ENCODE results near the gene JOSD2.
A peak's percentile ranks its signal among the peaks of the same experiment; 100 is the strongest.

Gene JOSD2

DNA sequence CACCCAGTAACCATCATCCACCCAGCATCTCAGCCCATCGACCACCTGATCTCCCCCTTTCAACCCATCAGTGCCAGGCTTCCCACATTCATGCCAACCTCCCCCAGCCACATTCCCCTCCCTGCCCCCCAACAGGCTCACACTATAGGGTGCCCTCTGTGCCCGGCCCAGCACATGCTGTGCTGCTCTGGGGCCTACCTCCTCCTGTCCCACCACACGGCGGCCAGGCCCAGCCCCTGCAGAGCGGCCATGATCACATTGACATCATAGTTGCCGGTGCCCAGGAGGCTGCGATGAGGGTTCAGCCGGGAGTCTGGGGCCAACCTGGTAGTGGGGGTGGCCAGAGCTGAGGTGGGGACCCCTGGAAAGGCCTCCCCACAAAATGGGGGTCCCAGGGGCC lies 3.6 kb downstream of the JOSD2 start:
- H3K9me3 ChIP-seq (replicated peaks in 1 of 11): no peaks in the 10 kb centered on the region
- H3K4me3 ChIP-seq: no peak overlapping the region
- H3K9ac ChIP-seq: peak overlapping the region in 5 of 11 experiments; percentile 68 to 81 (median 74); a peak in 9 of 22 replicates
- H3K4me1 ChIP-seq: peaks cover 41 to 45% (median 44%) of the 10 kb centered on the region in 10 experiments
- H3K27me3 ChIP-seq: no peaks in the 10 kb centered on the region
- H3K4me2 ChIP-seq: peak overlapping the region in 9 of 11 experiments; percentile 85 to 99 (median 90); a peak in 14 of 22 replicates
- TF ChIP-seq Cebpa-rat (IDR thresholded peaks at IDR 0.05): no peak
- peaks cover 0 to 14% (median 0%) of the 10 kb centered on the region in 11 experiments; a peak in 3 of 22 replicates for H3K36me3 ChIP-seq
- no peaks in the 10 kb centered on the region for H4K20me1 ChIP-seq
- peak overlapping the region in 10 of 11 experiments; percentile 72 to 91 (median 85); a peak in 18 of 22 replicates for H3K27ac ChIP-seq

DNA sequence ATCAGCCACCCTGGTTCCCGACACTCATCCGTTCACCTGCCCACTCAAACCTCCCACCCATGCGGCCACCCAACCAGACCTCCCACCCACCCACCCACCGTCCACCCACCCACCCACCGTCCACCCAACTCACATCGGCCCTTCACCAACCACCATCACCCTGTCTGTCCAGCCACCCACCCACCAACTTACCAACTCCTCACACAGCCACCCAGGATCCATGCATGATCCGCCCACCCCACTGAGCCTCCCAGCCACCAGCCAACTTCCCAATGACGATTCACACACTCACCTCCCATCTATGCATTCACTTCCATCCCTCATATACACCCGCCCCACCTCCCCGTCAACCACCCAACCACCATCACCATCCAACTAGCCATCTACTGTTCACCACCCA lies 4.3 kb downstream of the JOSD2 start:
- no peak for TF ChIP-seq Cebpa-rat (IDR thresholded peaks at IDR 0.05)
- H3K27me3 ChIP-seq: no peaks in the 10 kb centered on the region
- no peak overlapping the region for H3K9ac ChIP-seq
- no peaks in the 10 kb centered on the region for H3K9me3 ChIP-seq (replicated peaks in 1 of 11)
- peaks cover 34 to 40% (median 37%) of the 10 kb centered on the region in 10 experiments for H3K4me1 ChIP-seq
- H3K36me3 ChIP-seq: peaks cover 0 to 14% (median 0%) of the 10 kb centered on the region in 11 experiments; a peak in 3 of 22 replicates
- H3K4me2 ChIP-seq: no peak overlapping the region
- no peaks in the 10 kb centered on the region for H4K20me1 ChIP-seq
- H3K27ac ChIP-seq: no peak overlapping the region
- no peak overlapping the region for H3K4me3 ChIP-seq

DNA sequence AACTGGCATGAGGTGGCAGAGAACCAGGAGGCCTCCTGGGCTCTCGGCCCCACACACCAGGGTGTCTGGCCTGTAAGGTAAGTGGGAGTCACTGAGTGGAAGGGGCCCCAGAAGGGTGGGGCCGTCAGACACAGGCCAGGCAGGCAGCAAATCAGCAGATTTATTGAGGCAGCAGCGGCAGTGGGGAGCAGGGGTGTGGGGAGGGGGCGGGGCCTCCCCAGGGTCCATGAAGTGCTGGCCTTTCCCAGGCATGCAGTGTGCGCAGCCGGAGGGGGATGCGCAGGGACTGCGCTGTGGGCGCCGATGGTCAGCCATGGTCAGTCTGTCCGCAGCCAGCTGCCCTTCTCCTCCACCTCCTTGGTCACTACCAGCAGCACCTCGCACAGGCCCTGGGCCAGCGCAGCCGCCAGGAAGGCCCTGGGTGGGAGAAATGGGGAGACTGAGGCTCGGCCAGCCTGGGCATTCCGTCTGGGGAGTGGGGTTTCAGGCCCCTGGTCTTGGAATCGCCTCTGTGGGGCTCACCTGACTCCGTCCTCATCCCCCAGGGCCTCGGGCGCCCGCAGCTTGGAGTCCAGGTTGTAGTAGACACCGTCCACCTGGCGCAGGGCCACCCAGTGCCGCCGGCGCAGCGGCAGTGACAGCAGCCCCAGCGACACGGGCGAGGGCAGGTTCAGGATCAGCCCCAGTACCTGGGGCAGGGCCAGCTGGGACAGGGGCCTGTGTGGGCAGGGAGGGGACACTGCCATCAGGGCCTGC lies 5.0 kb downstream of the JOSD2 start:
- Histone ChIP-seq H3K9ac (no peak overlapping the region), H3K9me3 (replicated peaks in 1 of 11) (no peaks in the 10 kb centered on the region), H3K27me3 (no peaks in the 10 kb centered on the region), H3K4me1 (peaks cover 34 to 44% (median 41%) of the 10 kb centered on the region in 10 experiments), H4K20me1 (no peaks in the 10 kb centered on the region), H3K4me3 (no peak overlapping the region), H3K36me3 (peaks cover 0 to 14% (median 0%) of the 10 kb centered on the region in 11 experiments; a peak in 3 of 22 replicates), H3K4me2 (no peak overlapping the region), H3K27ac (no peak overlapping the region)
- TF ChIP-seq Cebpa-rat (IDR thresholded peaks at IDR 0.05): no peak

DNA sequence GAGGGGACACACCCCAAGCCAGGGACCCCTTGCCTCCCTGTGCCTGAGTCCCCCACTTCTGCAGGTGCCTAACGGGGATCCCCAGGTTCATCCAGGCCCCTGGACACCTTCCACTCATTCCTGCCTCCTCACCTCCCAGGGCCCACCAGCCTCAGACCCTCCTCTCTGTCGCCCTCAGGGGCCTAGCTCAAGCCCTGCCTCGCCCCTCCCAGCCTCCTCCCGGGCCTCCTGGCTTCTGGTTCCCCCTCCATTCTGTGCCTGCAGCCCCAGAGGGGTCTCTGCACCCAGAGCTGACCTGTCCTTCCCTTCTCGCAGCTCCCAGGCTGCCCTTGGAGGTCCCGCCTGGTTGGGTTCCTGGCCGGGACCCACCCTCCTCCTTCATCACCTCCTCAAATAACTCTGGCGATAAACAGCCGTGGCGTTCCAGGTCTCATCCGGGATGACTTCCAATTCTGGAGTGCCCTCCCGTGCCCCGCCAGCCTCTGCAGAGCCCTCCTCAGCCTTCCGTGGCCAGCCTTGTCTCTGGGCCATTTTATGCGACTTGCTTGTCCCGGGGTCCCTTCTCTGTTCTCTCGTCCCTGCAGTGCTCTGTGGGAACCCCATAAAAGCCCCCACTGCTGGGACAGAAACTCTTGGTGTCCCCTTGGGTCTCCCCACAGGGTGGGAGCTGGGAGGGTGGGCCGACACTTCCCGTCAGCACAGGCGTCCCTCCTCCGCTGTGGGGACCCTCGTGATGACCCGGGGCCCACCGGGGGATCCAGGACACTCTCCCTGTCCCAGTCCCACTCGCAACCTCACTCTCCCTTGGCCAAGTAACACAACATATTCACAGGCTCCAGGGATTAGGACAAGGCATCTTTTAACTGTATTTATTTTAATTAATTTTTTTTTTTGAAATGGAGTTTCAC lies 9.2 kb downstream of the JOSD2 start:
- Histone ChIP-seq H3K4me1 (peaks cover 5 to 26% (median 22%) of the 10 kb centered on the region in 10 experiments; a peak in 18 of 20 replicates), H3K9ac (peak overlapping the region in 2 of 11 experiments; percentile 19 to 52; a peak in 3 of 22 replicates), H3K4me2 (peak overlapping the region in 4 of 11 experiments; percentile 77 to 94 (median 93); a peak in 8 of 22 replicates), H3K27me3 (peaks cover 0 to 11% (median 0%) of the 10 kb centered on the region in 11 experiments; a peak in 1 of 22 replicates), H3K27ac (no peak overlapping the region), H3K9me3 (replicated peaks in 1 of 11) (no peaks in the 10 kb centered on the region), H3K36me3 (peaks cover 0 to 14% (median 0%) of the 10 kb centered on the region in 11 experiments; a peak in 3 of 22 replicates), H4K20me1 (no peaks in the 10 kb centered on the region), H3K4me3 (no peak overlapping the region)
- no peak for TF ChIP-seq Cebpa-rat (IDR thresholded peaks at IDR 0.05)

DNA sequence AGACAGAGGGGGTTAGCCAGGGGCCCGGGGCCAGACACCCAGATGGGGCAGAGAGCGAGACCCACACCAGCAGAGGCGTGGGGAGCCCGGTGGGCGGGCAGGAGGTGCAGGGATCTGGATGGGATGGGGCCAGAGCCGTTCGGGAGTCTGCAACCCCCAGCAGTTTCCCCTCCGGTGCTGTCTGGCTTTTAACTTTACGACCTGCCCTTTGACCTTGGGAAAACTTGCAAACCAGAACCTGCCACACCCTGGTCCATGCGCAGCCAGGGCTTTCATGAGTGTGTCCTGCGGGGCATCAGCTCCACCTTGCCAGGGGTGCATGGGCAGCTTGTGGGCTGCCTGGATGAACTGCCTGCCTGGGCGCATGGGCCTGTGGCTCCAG lies 9.8 kb downstream of the JOSD2 start:
- peak overlapping the region in 8 of 11 experiments; percentile 12 to 94 (median 84); a peak in 11 of 22 replicates for H3K4me2 ChIP-seq
- no peak for TF ChIP-seq Cebpa-rat (IDR thresholded peaks at IDR 0.05)
- no peaks in the 10 kb centered on the region for H4K20me1 ChIP-seq
- peaks cover 5 to 26% (median 22%) of the 10 kb centered on the region in 10 experiments; a peak in 18 of 20 replicates for H3K4me1 ChIP-seq
- no peak overlapping the region for H3K4me3 ChIP-seq
- H3K36me3 ChIP-seq: peaks cover 0 to 11% (median 0%) of the 10 kb centered on the region in 11 experiments; a peak in 3 of 22 replicates
- H3K27ac ChIP-seq: peak overlapping the region in 1 of 11 experiments; percentile 28; a peak in 1 of 22 replicates
- H3K9me3 ChIP-seq (replicated peaks in 1 of 11): no peaks in the 10 kb centered on the region
- H3K27me3 ChIP-seq: peaks cover 0 to 11% (median 0%) of the 10 kb centered on the region in 11 experiments; a peak in 1 of 22 replicates
- peak overlapping the region in 2 of 11 experiments; percentile 19 to 52; a peak in 5 of 22 replicates for H3K9ac ChIP-seq

DNA sequence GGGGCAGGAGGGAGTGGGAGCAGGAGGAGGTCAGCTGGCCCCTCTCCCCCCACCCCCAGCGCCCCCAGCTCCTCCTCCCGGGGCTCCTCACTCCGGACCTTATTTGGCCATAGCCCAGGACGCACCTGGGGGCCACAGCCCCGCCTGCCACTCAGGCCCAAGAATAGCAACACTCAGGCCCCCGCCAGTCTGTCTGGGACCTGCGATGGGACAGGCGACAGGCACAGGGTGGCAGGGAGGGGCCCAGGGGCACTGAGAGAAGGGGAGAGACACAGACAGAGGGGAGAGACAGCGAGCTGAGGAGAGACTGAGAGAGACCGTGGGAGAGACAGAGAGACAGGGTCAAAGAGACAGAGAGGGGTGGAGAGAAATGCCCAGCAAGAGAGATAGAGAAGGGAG lies 10.2 kb downstream of the JOSD2 start:
- TF ChIP-seq Cebpa-rat (IDR thresholded peaks at IDR 0.05): no peak
- H3K9ac ChIP-seq: peak overlapping the region in 2 of 11 experiments; percentile 19 to 52; a peak in 3 of 22 replicates
- H3K4me3 ChIP-seq: no peak overlapping the region; a peak in 1 of 20 replicates
- H3K9me3 ChIP-seq (replicated peaks in 1 of 11): no peaks in the 10 kb centered on the region
- H3K4me2 ChIP-seq: peak overlapping the region in 9 of 11 experiments; percentile 60 to 94 (median 79); a peak in 16 of 22 replicates
- H4K20me1 ChIP-seq: no peaks in the 10 kb centered on the region
- H3K27me3 ChIP-seq: peaks cover 0 to 11% (median 0%) of the 10 kb centered on the region in 11 experiments; a peak in 1 of 22 replicates
- H3K27ac ChIP-seq: peak overlapping the region in 2 of 11 experiments; percentile 25 to 28; a peak in 2 of 22 replicates
- peaks cover 0 to 7% (median 0%) of the 10 kb centered on the region in 11 experiments; a peak in 2 of 22 replicates for H3K36me3 ChIP-seq
- peaks cover 5 to 26% (median 22%) of the 10 kb centered on the region in 10 experiments; a peak in 18 of 20 replicates for H3K4me1 ChIP-seq

DNA sequence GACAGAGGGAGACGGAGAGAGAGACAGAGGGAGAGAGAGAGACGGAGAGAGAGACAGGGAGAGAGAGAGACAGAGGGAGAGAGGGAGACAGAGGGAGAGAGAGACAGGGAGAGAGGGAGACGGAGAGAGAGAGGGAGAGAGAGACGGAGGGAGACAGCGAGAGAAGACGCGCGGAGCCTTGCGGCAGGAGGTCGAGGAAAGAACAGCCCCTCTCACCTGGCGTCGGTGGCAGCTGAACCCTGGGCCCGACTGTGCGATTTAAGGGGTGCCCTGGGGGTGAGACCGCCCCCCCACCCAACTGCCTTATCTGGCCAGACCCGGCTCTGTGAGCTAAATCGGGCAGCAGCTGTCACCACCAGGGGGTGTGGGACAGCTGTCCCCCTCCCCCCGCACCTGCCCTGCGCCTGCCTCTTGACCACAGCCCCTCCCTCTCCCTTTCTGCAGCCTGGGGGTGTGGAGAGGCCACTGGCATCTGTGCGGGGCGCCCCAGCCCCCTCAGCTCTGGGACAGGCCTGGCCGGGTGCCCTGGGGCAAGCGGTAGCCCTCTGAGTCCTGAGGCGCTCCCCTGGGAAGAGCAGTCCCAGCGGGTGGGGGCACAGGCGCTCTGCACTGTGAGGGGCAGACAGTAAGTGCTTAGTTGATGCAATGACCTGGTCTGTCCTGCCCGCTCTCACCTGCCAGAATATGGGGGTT lies 10.8 kb downstream of the JOSD2 start:
- H3K4me2 ChIP-seq: peak overlapping the region in 10 of 11 experiments; percentile 37 to 94 (median 79); a peak in 19 of 22 replicates
- peaks cover 0 to 11% (median 0%) of the 10 kb centered on the region in 11 experiments; a peak in 1 of 22 replicates for H3K27me3 ChIP-seq
- H4K20me1 ChIP-seq: no peaks in the 10 kb centered on the region
- H3K36me3 ChIP-seq: peaks cover 0 to 1% (median 0%) of the 10 kb centered on the region in 11 experiments; a peak in 2 of 22 replicates
- peaks cover 5 to 26% (median 22%) of the 10 kb centered on the region in 10 experiments; a peak in 18 of 20 replicates for H3K4me1 ChIP-seq
- peak overlapping the region in 1 of 10 experiments; percentile 32; a peak in 2 of 20 replicates for H3K4me3 ChIP-seq
- TF ChIP-seq Cebpa-rat (IDR thresholded peaks at IDR 0.05): no peak
- no peaks in the 10 kb centered on the region for H3K9me3 ChIP-seq (replicated peaks in 1 of 11)
- H3K9ac ChIP-seq: peak overlapping the region in 3 of 11 experiments; percentile 33 to 56 (median 38); a peak in 4 of 22 replicates
- H3K27ac ChIP-seq: no peak overlapping the region
